HepG2 (cell line): ENCODE data around the gene TTBK1.

Source experiments
- ADNP ChIP-seq: sonication (generic); formaldehyde crosslinking; IDR thresholded peaks from 2 replicates; pipeline ENCODE4 v1.4.0; 2020; ENCODE audit warnings: missing genetic modification reagents
- EP300 ChIP-seq, 3 experiments: sonication (generic) in 1 of 3; formaldehyde crosslinking in 1 of 3; IDR thresholded peaks; 2 replicates each; pipeline versions ENCODE4 v1.5.1 to v1.6.1; 2011 to 2020; ENCODE audit warnings: low read depth in 2 of 3, low read length in 2 of 3, borderline replicate concordance in 1 of 3, improper control_type of control experiment in 1 of 3, mild to moderate bottlenecking in 1 of 3, missing genetic modification reagents in 1 of 3, moderate library complexity in 1 of 3
- EZH2 ChIP-seq: conservative IDR thresholded peaks from 2 replicates; pipeline ENCODE4 v1.6.1; 2012; ENCODE audit warnings: mild to moderate bottlenecking, low read depth, low read length, moderate library complexity
- HMG20A ChIP-seq: IDR thresholded peaks from 2 replicates; pipeline ENCODE4 v1.6.1; 2016; ENCODE audit warnings: borderline replicate concordance
- KDM1A ChIP-seq: IDR thresholded peaks from 2 replicates; pipeline ENCODE4 v1.6.1; 2016; ENCODE audit warnings: missing compliant biosample characterization
- KDM6A ChIP-seq: IDR thresholded peaks from 2 replicates; pipeline ENCODE4 v1.6.1; 2016; ENCODE audit warnings: low read depth
- MAFF ChIP-seq: IDR thresholded peaks from 2 replicates; pipeline ENCODE4 v1.6.1; 2011; ENCODE audit warnings: low read depth, low read length, improper control_type of control experiment
- ZNF274 ChIP-seq: sonication (generic); formaldehyde crosslinking; IDR thresholded peaks from 2 replicates; pipeline ENCODE4 v1.5.1; 2020; ENCODE audit warnings: mild to moderate bottlenecking, missing genetic modification reagents
- TF ChIP-seq, protein P1 (sequence below): sonication (generic); formaldehyde crosslinking; IDR thresholded peaks from one replicate; pipeline ENCODE4 v1.5.1; 2020; ENCODE audit warnings: mild to moderate bottlenecking, missing genetic modification reagents; ENCODE audit errors: not compliant biosample characterization
- TF ChIP-seq, protein P2 (sequence below): sonication (generic); formaldehyde crosslinking; IDR thresholded peaks from 2 replicates; pipeline ENCODE4 v1.5.0; 2020; ENCODE audit warnings: mild to moderate bottlenecking, missing genetic modification reagents, moderate library complexity

DNA sequence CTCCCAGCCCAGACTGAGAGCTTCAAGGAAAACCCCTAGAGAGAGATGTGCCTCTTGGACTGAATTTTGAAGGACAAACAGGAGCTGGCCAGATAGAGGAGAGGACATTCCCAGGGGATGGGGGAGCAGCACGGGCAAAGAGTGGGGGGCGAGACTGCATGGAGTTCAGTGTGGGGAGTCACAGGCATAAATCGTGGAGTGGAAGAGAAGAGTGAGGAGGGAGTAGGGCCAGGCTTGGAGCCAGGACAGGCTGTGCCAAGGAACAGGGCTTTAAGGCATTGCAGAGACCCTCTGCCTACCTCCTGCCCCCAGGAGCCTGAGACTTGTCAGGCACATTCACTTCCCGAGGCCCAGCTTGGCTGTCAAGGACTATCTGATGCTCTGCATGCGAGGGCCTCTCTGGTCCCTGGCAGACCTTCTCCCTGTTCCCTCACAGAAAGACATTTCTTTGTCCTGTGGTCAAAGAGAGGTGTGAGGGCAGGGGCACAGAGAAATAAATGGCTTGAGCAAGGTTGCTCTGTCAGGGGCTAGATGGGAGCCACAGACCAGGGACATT lies 49.6 kb downstream of the TTBK1 start:
- TF ChIP-seq, protein P1, sequence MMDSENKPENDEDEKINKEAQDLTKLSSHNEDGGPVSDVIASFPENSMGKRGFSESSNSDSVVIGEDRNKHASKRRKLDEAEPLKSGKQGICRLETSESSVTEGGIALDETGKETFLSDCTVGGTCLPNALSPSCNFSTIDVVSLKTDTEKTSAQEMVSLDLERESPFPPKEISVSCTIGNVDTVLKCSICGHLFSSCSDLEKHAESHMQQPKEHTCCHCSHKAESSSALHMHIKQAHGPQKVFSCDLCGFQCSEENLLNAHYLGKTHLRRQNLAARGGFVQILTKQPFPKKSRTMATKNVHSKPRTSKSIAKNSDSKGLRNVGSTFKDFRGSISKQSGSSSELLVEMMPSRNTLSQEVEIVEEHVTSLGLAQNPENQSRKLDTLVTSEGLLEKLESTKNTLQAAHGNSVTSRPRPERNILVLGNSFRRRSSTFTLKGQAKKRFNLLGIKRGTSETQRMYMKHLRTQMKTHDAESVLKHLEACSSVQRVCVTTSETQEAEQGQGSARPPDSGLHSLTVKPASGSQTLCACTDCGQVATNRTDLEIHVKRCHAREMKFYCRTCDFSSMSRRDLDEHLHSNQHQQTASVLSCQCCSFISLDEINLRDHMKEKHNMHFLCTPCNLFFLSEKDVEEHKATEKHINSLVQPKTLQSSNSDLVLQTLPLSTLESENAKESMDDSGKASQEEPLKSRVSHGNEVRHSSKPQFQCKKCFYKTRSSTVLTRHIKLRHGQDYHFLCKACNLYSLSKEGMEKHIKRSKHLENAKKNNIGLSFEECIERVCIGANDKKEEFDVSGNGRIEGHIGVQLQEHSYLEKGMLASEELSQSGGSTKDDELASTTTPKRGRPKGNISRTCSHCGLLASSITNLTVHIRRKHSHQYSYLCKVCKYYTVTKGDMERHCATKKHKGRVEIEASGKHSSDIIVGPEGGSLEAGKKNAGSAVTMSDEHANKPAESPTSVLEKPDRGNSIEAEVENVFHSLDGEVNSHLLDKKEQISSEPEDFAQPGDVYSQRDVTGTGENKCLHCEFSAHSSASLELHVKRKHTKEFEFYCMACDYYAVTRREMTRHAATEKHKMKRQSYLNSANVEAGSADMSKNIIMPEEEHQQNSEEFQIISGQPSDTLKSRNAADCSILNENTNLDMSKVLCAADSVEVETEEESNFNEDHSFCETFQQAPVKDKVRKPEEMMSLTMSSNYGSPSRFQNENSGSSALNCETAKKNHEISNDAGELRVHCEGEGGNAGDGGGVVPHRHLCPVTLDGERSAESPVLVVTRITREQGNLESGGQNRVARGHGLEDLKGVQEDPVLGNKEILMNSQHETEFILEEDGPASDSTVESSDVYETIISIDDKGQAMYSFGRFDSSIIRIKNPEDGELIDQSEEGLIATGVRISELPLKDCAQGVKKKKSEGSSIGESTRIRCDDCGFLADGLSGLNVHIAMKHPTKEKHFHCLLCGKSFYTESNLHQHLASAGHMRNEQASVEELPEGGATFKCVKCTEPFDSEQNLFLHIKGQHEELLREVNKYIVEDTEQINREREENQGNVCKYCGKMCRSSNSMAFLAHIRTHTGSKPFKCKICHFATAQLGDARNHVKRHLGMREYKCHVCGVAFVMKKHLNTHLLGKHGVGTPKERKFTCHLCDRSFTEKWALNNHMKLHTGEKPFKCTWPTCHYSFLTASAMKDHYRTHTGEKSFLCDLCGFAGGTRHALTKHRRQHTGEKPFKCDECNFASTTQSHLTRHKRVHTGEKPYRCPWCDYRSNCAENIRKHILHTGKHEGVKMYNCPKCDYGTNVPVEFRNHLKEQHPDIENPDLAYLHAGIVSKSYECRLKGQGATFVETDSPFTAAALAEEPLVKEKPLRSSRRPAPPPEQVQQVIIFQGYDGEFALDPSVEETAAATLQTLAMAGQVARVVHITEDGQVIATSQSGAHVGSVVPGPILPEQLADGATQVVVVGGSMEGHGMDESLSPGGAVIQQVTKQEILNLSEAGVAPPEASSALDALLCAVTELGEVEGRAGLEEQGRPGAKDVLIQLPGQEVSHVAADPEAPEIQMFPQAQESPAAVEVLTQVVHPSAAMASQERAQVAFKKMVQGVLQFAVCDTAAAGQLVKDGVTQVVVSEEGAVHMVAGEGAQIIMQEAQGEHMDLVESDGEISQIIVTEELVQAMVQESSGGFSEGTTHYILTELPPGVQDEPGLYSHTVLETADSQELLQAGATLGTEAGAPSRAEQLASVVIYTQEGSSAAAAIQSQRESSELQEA (CRISPR knock-in tag), result no peak
- TF ChIP-seq KDM6A (CRISPR knock-in tag), result no peak
- no peak for TF ChIP-seq EZH2
- no peak for TF ChIP-seq ZNF274
- TF ChIP-seq EP300 (IDR thresholded peaks at IDR 0.05; ENCODE audit: low read depth in 2 of 2, low read length in 2 of 2), result no peak
- no peak for TF ChIP-seq EP300 (CRISPR knock-in tag; IDR thresholded peaks at IDR 0.05; ENCODE audit: borderline replicate concordance)
- no peak for TF ChIP-seq KDM1A
- TF ChIP-seq HMG20A (CRISPR knock-in tag), result no peak
- TF ChIP-seq ADNP (CRISPR knock-in tag), result no peak
- TF ChIP-seq, protein P2, sequence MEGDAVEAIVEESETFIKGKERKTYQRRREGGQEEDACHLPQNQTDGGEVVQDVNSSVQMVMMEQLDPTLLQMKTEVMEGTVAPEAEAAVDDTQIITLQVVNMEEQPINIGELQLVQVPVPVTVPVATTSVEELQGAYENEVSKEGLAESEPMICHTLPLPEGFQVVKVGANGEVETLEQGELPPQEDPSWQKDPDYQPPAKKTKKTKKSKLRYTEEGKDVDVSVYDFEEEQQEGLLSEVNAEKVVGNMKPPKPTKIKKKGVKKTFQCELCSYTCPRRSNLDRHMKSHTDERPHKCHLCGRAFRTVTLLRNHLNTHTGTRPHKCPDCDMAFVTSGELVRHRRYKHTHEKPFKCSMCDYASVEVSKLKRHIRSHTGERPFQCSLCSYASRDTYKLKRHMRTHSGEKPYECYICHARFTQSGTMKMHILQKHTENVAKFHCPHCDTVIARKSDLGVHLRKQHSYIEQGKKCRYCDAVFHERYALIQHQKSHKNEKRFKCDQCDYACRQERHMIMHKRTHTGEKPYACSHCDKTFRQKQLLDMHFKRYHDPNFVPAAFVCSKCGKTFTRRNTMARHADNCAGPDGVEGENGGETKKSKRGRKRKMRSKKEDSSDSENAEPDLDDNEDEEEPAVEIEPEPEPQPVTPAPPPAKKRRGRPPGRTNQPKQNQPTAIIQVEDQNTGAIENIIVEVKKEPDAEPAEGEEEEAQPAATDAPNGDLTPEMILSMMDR (CRISPR knock-in tag), result no peak
- TF ChIP-seq MAFF, result no peak
